CMK (cell line): ENCODE results near the gene LGMN.
"Not testable (repeated sequence)": the region's sequence is repeated elsewhere in the genome, so short reads cannot be mapped to it uniquely, and the experiment has no call there.

Experiments
- DNase-seq: peaks from one replicate; pipeline ENCODE4 v3.0.0-alpha.2; 2010; ENCODE audit warnings: low read depth

The LGMN gene

DNA sequence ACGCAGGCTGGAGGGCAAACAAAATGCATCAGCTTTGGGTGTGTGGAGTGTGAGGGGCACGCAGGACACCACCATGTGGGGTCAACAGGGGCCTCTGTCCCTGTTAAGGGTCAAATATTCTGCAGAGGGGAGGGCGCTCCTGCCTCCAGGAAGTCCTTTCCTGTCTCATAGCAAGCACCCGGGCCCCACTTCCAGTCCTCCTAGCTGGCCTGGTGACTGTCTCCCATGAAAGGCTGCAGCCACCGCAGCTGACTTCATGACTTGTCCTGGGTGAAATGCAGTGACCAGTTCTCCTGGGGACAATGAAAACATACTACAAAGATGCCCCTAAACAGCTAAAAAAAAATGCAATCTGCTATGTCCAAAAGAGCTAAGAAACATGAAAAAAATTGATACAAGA is 53.6 kb downstream of the LGMN start:
- no peak for DNase-seq

GRCh38 chr14:92693998-92694795 is 54.2 kb downstream of the LGMN start:
- DNase-seq: no peak

DNA sequence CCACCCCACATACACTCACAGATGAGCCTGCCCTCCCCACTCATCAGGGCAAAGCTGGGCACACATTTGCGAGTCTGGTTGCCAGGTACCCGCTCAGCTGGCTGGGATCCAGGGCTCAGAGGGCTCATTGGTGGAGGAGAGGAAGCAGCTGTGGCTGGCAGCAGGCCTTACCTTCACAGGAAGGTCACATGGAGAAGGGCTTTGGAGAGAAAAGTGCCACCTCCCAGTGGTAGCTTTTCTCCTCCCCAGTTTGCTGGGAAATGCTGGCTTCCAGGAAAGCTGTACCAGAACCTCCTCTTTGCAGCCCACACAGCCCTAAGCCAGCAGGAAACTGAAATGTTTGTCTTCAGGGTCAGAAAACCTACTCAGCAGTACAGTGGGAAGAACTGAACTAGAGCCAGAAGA is 55.6 kb downstream of the LGMN start:
- no peak for DNase-seq

DNA sequence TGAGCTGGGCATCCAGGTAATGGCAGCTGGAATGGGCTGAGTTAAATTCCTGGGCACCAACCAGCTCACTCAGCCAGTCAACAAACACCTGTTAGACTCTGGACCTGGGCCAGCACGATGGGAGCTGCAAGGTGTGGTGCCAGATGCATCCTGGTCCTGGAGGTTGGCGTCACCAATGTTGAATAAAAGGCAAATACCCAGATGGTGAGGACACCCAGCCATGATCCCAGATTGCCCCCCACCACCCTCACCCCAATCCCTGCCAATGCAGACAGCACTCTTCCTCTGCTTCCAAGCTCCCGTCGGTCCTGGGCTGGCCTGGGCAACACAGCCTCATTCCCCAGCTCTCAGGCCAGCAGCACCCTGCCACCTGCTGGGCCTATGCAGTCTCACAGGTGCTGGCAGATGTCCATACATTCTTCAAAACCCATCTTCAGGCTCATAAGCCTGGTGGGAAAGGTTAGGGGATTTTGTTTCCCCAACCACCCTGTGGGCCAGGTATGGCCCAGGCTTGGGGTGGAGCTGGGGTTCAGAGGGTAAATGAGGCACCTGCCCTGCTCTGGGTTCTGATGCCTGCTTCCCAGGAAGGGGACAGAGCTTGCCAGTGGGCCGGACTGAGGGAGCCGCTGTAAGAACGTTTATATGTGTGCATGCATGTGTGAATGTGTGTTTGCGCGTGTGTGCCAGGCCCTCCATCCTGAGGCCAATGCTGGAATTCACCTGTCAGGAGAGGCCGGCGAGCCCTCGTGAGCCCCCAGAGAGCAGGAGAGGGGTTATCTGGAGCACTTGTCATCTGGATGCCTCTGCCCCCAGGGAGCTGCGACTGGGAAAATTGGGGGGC is 58.0 kb downstream of the LGMN start:
- DNase-seq: no peak

DNA sequence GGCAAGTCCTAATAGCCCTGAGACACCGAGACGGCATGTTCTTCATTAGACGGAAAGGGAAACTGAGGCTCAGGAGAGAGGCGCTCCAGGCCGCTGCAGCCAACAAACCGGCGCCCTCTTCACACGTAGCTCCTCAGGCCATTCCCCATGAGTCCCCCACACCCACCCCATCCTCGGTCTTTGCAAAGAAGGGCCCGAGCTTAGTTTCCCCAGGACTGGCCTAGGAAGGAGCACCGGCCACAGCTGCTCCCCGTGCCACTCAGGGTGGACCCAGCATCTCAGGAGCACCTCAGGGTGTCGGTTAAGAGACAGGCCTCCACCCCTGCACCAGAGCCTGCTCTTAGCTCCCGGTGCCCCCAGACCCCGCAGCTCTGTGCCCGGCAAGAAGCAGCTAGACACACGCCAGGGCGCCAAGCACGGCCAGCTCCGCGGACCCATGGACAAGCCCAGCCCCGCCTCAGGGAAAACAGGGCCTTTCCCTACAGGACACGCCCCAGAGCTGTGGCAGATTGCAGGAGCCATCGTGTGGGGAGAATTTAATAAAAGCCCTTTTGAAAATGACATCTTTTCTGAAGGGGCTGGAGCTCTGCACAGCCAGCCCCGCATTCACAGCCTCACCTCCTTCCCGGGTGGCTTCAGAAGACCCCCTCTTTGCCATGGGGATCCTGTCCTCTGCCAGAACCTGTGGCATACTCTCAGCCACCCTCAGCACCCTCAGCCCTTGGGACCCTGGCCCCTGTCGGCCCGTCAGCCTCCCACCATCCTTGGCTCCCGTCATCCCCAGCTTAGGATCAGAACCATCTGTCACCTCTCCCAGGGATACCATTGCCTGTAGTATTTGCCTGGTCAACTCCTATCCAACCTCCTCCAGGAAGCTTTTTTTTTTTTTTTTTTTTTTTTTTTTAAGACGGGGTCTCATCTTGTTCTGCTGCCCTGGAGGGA is 59.7 kb downstream of the LGMN start:
- no peak for DNase-seq

- DNase-seq: no peak
Observed at GRCh38 chr14:92687681-92688433, 60.6 kb downstream of the LGMN start.

DNA sequence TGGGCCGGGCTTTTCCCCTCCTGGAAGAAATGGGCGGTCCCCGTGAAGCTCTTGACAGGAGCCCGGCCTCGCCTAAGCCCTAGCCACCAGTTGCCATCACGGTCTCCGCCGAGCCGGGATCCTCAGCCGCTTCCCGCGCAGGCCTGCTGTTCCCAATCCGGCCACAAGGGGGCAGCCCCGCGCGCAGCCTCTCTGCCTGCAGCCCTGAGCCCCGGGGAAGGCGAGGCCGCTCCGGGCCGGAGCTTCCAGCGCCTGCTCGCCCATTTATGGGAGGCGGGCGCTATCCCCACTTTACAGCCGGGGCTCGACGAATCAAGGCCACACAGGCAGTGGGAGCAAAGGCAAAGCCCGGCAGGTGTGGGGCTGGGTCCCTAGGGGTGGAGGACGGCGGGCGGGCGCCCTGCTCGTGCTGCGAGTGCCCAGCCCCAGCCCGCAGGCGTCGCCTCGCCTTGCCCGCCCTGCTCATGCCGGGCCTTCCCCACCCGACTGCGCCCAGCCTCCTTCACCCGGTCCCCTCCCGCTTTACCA is 61.5 kb downstream of the LGMN start:
- DNase-seq: no peak

- no peak for DNase-seq
Observed at GRCh38 chr14:92686411-92686899, 62.0 kb downstream of the LGMN start.

DNA sequence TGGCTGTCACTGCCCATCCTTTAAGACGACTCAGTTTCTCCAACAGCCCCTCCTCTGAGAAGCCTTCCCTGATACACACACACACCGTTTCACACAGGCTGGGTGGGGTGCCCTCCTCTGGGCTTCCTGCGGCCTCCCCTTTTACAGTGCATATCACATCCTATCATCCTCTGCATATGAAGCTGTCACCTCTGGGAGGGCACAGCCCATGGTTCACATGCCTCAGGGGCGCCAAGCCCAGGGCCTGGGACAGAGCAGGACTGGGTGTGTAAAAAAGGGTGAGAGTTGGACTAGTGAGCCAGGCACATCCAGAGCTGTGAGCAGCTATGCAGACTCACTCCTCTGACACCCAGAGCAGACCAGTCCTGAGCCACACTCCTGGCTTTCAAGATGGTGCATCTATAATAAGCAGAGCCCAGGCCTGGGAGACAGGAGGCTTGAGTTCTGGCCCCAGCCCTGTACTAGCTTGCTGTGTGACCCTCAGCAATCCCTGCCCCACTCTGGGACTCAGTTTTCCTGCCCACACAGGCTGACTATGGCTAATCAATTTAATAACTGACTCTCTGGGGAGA is 62.6 kb downstream of the LGMN start:
- DNase-seq: no peak

GRCh38 chr14:92684801-92685560 is 63.4 kb downstream of the LGMN start:
- DNase-seq: no peak

- DNase-seq: no peak
Observed at GRCh38 chr14:92683041-92683440, 65.4 kb downstream of the LGMN start.

DNA sequence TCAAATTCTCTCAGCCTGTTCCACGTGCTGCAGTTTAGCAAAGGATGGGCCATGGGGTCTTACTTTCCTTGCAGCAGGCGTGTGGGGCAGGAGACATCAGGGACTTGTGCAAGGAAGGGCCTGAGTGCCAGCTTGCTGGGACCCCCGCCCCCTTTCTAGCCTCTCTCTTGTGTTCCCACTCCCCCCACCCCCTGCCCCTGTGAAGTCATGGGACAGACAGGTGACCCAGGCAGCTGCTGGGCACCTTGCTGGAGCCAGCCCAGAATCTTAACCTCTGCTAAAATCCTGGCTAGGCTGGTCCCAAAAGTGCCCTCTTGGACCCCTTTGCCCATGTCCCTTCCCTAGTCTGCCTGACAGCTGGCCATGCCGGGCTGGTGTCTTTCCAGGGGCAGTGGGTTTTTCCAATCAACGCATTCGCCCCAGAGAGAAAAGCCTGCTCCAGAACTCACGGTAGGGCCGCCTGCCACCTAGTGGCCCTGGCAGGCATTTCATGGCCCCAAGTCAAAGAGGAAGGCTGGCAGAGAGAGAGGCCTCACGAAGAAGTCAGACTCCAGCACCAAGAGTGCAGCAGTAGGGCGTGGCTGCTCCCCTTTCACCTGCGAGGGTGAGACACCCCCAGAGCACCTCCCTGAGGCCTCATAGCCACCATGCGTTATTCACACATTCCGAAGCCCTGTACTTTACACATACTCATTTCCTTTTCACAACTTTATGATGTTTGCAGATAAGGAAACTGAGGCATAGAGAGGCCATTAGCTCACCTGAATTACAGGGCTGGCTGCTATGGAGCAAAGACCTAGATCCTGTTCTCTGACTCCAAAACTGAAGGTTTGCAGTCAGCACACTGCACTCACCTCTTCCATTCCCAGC is 67.4 kb downstream of the LGMN start:
- no peak for DNase-seq

DNA sequence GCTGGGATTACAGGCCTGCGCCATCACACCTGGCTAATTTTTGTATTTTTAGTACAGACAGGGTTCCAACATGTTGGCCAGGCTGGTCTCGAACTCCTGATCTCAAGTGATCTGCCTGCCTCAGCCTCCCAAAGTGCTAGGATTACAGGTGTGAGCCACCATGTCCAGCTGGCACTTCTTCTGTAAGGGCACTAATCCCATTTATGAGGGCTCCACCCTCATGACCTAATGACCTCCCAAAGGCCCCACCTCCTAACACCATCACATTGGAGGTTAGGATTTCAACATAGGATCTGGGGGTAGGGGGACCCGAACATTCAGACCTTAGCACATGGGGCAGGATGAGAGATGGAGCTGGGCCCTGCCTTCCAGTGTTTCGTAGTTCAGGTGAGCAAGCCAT is 68.1 kb downstream of the LGMN start:
- not testable (repeated sequence) for DNase-seq

- no peak for DNase-seq
Observed at GRCh38 chr14:92679246-92679645, 69.2 kb downstream of the LGMN start.

DNA sequence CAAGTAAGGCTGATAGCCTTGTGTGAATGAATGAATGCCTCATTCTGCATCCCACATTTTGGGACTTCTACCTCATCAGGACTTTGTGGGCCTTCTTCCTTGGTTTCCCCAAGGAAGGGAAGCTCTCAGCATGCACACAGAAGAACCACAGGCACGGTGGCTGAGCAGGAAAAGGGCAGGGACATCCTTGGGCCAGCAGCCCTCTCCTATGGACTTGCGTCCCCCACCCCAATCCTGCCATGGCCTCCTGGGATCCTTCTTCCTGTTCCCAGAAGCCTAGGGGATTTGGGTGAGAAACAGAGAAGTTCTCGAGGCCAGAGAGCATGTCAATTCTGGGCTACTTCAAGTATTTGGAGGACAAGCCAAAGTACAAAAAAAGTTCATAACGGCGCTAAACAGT is 69.7 kb downstream of the LGMN start:
- DNase-seq: no peak

DNA sequence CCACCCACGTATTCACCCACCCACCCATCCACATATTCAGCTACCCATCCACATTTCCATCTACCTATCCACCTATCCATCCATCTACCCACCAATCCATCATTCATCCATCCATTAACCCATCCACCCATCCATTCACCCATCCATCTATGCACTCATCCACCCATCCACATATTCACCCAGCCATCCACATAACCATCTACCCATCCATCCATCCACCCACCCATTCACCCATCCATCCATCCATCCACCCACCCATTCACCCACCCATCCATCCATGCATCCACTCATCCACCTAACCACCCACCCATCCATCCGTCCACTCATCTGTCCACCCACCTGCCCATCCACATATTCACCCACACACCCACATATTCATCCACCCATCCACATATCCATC is 70.5 kb downstream of the LGMN start:
- no peak for DNase-seq

- DNase-seq: peak; percentile 53
Observed at GRCh38 chr14:92677087-92677668, 71.2 kb downstream of the LGMN start.

DNA sequence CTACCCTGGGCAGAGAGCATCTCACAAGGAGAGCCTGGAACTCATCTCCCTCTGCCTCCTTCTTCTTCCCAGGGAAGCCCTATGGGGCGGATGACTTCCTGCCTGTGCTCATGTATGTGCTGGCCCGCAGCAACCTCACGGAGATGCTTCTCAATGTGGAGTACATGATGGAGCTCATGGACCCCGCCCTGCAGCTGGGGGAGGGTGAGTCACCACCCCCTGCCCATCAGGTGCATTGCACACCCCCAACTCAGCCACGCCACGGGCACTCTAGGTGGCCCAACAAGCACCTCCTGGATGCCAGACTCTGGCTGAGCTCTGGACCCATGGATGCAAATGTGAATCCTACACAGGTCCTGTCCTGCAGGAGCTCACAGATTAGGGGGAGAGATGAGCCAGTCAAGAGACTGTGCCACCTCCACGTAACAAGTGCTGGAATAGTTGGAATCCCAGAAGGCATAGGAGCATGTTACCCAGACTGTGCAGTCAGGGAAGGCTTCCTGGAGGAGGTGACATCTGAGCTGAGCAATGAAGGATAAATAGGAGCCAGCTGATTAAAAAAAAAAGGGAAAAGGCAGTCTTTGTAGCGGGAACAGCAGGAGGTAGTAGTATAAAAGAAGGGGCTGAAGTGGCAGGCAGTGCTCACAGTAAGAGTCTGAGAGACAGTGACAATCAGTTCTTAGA is 71.9 kb downstream of the LGMN start:
- no peak for DNase-seq
